ENCODE measurements around the gene AP1G1.

The AP1G1 gene

DNA sequence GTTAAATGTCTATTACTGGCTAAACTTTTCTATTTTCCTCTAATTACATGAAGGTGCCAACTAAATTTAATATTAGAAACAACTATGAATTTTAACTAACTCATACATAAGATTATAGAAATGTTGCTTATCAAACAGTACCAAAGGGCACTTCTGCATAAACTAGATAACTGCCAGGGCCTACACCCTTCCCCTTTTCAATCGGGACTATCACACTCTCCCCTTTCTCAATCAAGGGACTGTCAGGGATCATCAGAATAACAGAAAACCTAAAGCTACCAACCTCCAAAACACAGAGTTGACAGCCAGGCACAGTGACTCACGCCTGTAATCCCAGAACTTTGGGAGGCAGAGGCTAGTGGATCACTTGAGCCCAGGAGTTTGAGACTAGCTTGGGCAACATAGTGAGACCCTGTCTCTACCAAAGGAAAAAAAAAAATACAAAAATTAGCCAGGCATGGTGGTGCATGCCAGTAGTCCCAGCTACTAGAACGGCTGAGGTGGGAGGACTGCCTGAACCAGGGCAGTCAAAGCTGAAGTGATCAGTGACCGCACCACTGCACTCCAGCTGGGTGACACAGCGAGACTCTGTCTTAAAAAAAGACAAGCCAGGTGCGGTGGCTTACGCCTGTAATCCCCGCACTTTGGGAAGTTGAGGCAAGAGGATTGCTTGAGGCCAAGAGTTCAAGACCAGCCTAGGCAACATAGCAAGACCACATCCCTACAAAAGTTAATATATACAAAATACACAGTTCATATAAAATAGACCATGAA, 80.9 kb downstream of the AP1G1 start:
- Histone ChIP-seq H4K20me1 (ENCODE audit: low read depth, low read length) (no peaks in the 10 kb centered on the region), H3K27me3 (ENCODE audit: low read length) (no peaks in the 10 kb centered on the region), H3K9me2 (replicated peaks; ENCODE audit: insufficient read depth, low read length) (no peaks in the 10 kb centered on the region)

DNA sequence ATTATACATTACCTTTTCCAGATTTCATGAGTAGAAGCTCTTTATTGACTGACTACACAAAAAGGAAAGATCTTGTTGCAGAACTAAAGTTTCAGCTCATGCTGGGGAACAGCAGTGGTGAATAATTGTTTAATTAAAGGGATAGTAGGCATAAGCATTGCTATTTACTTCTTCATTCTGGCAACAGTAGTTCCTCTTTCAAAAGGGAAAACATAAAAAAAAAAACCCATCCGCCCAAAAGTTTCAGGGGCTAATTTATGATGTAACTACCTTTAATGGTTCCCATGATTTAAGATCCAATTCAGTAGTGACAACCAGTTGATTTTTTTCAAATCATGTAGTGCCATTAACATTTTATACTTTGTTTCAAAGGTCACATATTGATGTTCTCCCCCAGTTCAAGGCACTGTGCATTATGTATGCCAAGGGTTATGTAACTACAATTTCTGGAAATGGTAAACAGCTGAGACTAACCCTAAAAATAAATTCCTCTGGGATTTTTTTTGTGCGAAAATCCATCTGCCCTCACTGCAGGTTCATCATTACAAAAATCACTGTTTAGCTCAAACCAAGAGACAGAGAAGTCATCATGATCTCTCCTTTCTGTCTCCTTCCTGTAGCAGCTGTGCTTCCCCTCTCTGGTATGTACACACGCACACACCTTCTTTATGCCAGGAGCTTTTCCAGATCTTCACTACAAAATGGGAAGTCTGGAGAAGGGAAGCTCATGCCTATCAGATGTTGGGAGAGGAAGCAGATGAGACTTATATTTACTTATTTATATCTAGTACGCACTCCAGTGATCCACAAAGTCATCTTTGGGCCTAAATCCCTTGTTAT, 81.9 kb downstream of the AP1G1 start:
- Histone ChIP-seq H3K4me3 (ENCODE audit: insufficient read depth, low read length, poor library complexity, severe bottlenecking) (no peak overlapping the region), H3K9me2 (replicated peaks; ENCODE audit: insufficient read depth, low read length) (no peaks in the 10 kb centered on the region), H3K79me2 (ENCODE audit: insufficient read depth, low read length) (peaks cover 7% of the 10 kb centered on the region; the same call in 1 of the 2 replicates), H3K36me3 (ENCODE audit: low read length) (no peaks in the 10 kb centered on the region), H3K9me3 (ENCODE audit: insufficient read depth, low read length) (no peaks in the 10 kb centered on the region), H2AFZ (ENCODE audit: low read depth, low read length, severe bottlenecking) (no peak overlapping the region), H3K9ac (ENCODE audit: low read length) (no peak overlapping the region), H4K20me1 (ENCODE audit: low read depth, low read length) (no peaks in the 10 kb centered on the region; the same call in 1 of the 2 replicates), H3K27ac (ENCODE audit: low read depth, low read length) (0 out of 2 replicates have a peak overlapping the region, but pooled peaks have one; percentile 15), H3K27me3 (ENCODE audit: low read length) (no peaks in the 10 kb centered on the region), H3K4me2 (ENCODE audit: low read depth, low read length, poor library complexity, severe bottlenecking) (no peak overlapping the region), H3F3A (ENCODE audit: insufficient read depth) (peaks cover 23% of the 10 kb centered on the region)
- TF ChIP-seq, protein P1, sequence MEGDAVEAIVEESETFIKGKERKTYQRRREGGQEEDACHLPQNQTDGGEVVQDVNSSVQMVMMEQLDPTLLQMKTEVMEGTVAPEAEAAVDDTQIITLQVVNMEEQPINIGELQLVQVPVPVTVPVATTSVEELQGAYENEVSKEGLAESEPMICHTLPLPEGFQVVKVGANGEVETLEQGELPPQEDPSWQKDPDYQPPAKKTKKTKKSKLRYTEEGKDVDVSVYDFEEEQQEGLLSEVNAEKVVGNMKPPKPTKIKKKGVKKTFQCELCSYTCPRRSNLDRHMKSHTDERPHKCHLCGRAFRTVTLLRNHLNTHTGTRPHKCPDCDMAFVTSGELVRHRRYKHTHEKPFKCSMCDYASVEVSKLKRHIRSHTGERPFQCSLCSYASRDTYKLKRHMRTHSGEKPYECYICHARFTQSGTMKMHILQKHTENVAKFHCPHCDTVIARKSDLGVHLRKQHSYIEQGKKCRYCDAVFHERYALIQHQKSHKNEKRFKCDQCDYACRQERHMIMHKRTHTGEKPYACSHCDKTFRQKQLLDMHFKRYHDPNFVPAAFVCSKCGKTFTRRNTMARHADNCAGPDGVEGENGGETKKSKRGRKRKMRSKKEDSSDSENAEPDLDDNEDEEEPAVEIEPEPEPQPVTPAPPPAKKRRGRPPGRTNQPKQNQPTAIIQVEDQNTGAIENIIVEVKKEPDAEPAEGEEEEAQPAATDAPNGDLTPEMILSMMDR (IDR thresholded peaks at IDR 0.05; ENCODE audit: insufficient read depth, low read length, poor library complexity, severe bottlenecking), result no peak
- no peak for TF ChIP-seq EZH2phosphoT487 (conservative IDR thresholded peaks at IDR 0.05; ENCODE audit: low read length)

More for the DNA sequence above, 80.9 kb downstream of the AP1G1 start:
- peaks cover 20% of the 10 kb centered on the region for H3F3A ChIP-seq (ENCODE audit: insufficient read depth)
- no peak overlapping the region for H3K9ac ChIP-seq (ENCODE audit: low read length)
- H3K27ac ChIP-seq (ENCODE audit: low read depth, low read length), result no peak overlapping the region
- no peaks in the 10 kb centered on the region for H3K79me2 ChIP-seq (ENCODE audit: insufficient read depth, low read length)
- no peak overlapping the region for H3K4me3 ChIP-seq (ENCODE audit: insufficient read depth, low read length, poor library complexity, severe bottlenecking)
- TF ChIP-seq, protein P1 (IDR thresholded peaks at IDR 0.05; ENCODE audit: insufficient read depth, low read length, poor library complexity, severe bottlenecking), result no peak
- TF ChIP-seq EZH2phosphoT487 (conservative IDR thresholded peaks at IDR 0.05; ENCODE audit: low read length), result no peak
- H2AFZ ChIP-seq (ENCODE audit: low read depth, low read length, severe bottlenecking), result no peak overlapping the region
- no peaks in the 10 kb centered on the region for H3K9me3 ChIP-seq (ENCODE audit: insufficient read depth, low read length)
- H3K4me2 ChIP-seq (ENCODE audit: low read depth, low read length, poor library complexity, severe bottlenecking), result no peak overlapping the region
- peaks cover 5% of the 10 kb centered on the region; the same call in 1 of the 2 replicates for H3K36me3 ChIP-seq (ENCODE audit: low read length)

DNA sequence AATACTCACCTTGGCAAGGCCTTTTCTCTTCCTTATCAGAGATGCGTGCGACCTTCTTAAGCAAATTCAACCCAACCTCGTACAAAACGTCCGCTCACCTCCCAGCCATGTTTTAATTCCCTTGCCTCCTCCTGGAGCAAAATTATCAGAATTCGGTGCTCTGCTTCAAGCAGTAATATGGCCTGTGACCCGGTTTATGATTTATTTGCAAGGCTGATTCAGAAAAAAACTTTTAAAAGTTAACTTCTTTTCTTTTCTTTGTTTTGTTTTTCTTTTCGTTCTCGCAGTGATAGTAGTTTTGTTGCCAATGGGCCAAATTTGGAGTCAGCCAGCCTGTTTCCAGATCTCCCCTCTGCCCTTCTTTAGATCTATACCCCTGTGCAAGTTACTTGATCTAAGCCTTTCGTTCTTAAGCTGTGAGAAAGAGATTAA, 84.3 kb downstream of the AP1G1 start, which contains the start of gene PHLPP2:
PHLPP2 (minus strand) TSS at position 382 of the 432 bp plus-strand sequence. CDS start 9,906 bp downstream, outside the sequence.
- Histone ChIP-seq H3K36me3 (ENCODE audit: low read length) (no peaks in the 10 kb centered on the region), H3K9ac (ENCODE audit: low read length) (peak within 1 kb of the TSS; percentile 63), H4K20me1 (ENCODE audit: low read depth, low read length) (no peaks in the 10 kb centered on the region; the same call in 1 of the 2 replicates), H3K79me2 (ENCODE audit: insufficient read depth, low read length) (peaks cover 10% of the 10 kb centered on the region), H3K4me2 (ENCODE audit: low read depth, low read length, poor library complexity, severe bottlenecking) (peak within 1 kb of the TSS; percentile 74), H3K4me3 (ENCODE audit: insufficient read depth, low read length, poor library complexity, severe bottlenecking) (peak within 1 kb of the TSS; percentile 89), H3K9me3 (ENCODE audit: insufficient read depth, low read length) (no peaks in the 10 kb centered on the region), H3K27me3 (ENCODE audit: low read length) (no peaks in the 10 kb centered on the region), H3K9me2 (replicated peaks; ENCODE audit: insufficient read depth, low read length) (no peaks in the 10 kb centered on the region), H3K27ac (ENCODE audit: low read depth, low read length) (peak within 1 kb of the TSS; percentile 72), H3F3A (ENCODE audit: insufficient read depth) (peaks cover 23% of the 10 kb centered on the region), H2AFZ (ENCODE audit: low read depth, low read length, severe bottlenecking) (peak within 1 kb of the TSS; percentile 57)
- TF ChIP-seq, protein P1 (IDR thresholded peaks at IDR 0.05; ENCODE audit: insufficient read depth, low read length, poor library complexity, severe bottlenecking), result no peak
- TF ChIP-seq EZH2phosphoT487 (conservative IDR thresholded peaks at IDR 0.05; ENCODE audit: low read length), result no peak

Data from SU-DHL-6 (cell line).